Activated CD4-positive, alpha-beta T cell treated with anti-CD3 and anti-CD28 coated beads, Interleukin-2, amount 10 ng/mL, durations not matched to agents 24 days and 14 days (primary cell): ENCODE results near the gene AKR1C3. TPM values are rescaled to one million over a fixed set of nuclear protein-coding genes. Genes with fewer than 3 reads are reported as not detected.
"Not testable (repeated sequence)": the region's sequence is repeated elsewhere in the genome, so short reads cannot be mapped to it uniquely, and the experiment has no call there.

Experiments used
- DNase-seq: peaks from one replicate; pipeline ENCODE4 v3.0.0; 2022
- H3K27ac Mint-ChIP-seq: one replicate; pipeline ENCODE4 v1.8.0; 2022; ENCODE audit warnings: mild to moderate bottlenecking, mixed read lengths
- H3K27me3 Mint-ChIP-seq: one replicate; pipeline ENCODE4 v1.8.0; 2022; ENCODE audit warnings: mixed read lengths
- H3K36me3 Mint-ChIP-seq: one replicate; pipeline ENCODE4 v1.8.0; 2022; ENCODE audit warnings: low read depth, mild to moderate bottlenecking, mixed read lengths
- H3K4me1 Mint-ChIP-seq: one replicate; pipeline ENCODE4 v1.8.0; 2021; ENCODE audit warnings: mixed read lengths
- H3K4me3 Mint-ChIP-seq: one replicate; pipeline ENCODE4 v1.8.0; 2022; ENCODE audit warnings: mild to moderate bottlenecking, moderate library complexity, mixed read lengths
- H3K9me3 Mint-ChIP-seq: one replicate; pipeline ENCODE4 v1.8.0; 2021; ENCODE audit warnings: mixed read lengths
- intact Hi-C: fragments of 100-400 bp; cut with micrococcal nuclease; formaldehyde crosslinking; loops from one replicate; pipeline ENCODE4 v1.15.1; 2023
- total RNA-seq: library from RNA; stranded (reverse); gene quantifications from 2 replicates; pipeline ENCODE4 v1.2.3, GENCODE V29; 2022

AKR1C3 gene
- total RNA-seq = not detected in 2 replicates

GRCh38 chr10:5094265-5095205, at the start of gene AKR1C3:
Gene AKR1C3 (plus strand): TSS chr10:5094414. CDS start chr10:5094445, 31 bp downstream.
- Mint-ChIP-seq H3K4me3 (peak within 1 kb of the TSS; percentile 56), H3K27ac (no peak within 1 kb of the TSS), H3K36me3 (no peaks in the 10 kb centered on the region), H3K9me3 (no peaks in the 10 kb centered on the region), H3K27me3 (peaks cover 12% of the 10 kb centered on the region), H3K4me1 (peaks cover 5% of the 10 kb centered on the region)
- intact Hi-C loops = loop anchor here (5.0 to 10.0 kb wide), 3 partner anchors 188 to 288 kb away; no protein-coding TSS in a partner anchor
- DNase-seq = peak; percentile 74

GRCh38 chr10:5045095-5045494, 49.1 kb upstream of the AKR1C3 start:
- Mint-ChIP-seq H3K36me3 (no peaks in the 10 kb centered on the region), H3K4me3 (no peak overlapping the region)
- intact Hi-C loops = no loop called here

GRCh38 chr10:5046410-5046809, 47.8 kb upstream of the AKR1C3 start:
- intact Hi-C loops = no loop called here
- Mint-ChIP-seq H3K4me1 (no peaks in the 10 kb centered on the region), H3K4me3 (no peak overlapping the region), H3K36me3 (no peaks in the 10 kb centered on the region), H3K27me3 (no peaks in the 10 kb centered on the region), H3K27ac (no peak overlapping the region), H3K9me3 (no peaks in the 10 kb centered on the region)
- no peak for DNase-seq

More at GRCh38 chr10:5045095-5045494, 49.1 kb upstream of the AKR1C3 start:
- Mint-ChIP-seq H3K27ac (no peak overlapping the region), H3K27me3 (no peaks in the 10 kb centered on the region), H3K4me1 (peaks cover 2% of the 10 kb centered on the region), H3K9me3 (no peaks in the 10 kb centered on the region)
- no peak for DNase-seq

- H3K27me3 Mint-ChIP-seq, H3K4me3 Mint-ChIP-seq, DNase-seq, H3K27ac Mint-ChIP-seq, intact Hi-C loops, H3K9me3 Mint-ChIP-seq, H3K4me1 Mint-ChIP-seq, H3K36me3 Mint-ChIP-seq: not testable (repeated sequence)
Observed at GRCh38 chr10:5047055-5047454, 47.2 kb upstream of the AKR1C3 start.

- H3K27me3 Mint-ChIP-seq = no peaks in the 10 kb centered on the region
- DNase-seq = no peak
- H3K36me3 Mint-ChIP-seq = no peaks in the 10 kb centered on the region
- H3K9me3 Mint-ChIP-seq = no peaks in the 10 kb centered on the region
- no peak overlapping the region for H3K27ac Mint-ChIP-seq
- no peaks in the 10 kb centered on the region for H3K4me1 Mint-ChIP-seq
- H3K4me3 Mint-ChIP-seq = no peak overlapping the region
- intact Hi-C loops = no loop called here
Observed at GRCh38 chr10:5047912-5048628, 46.1 kb upstream of the AKR1C3 start.

GRCh38 chr10:5052951-5053500, 41.2 kb upstream of the AKR1C3 start:
- H3K27me3 Mint-ChIP-seq, DNase-seq, H3K9me3 Mint-ChIP-seq, H3K36me3 Mint-ChIP-seq, H3K4me1 Mint-ChIP-seq, H3K4me3 Mint-ChIP-seq, H3K27ac Mint-ChIP-seq, intact Hi-C loops: not testable (repeated sequence)

GRCh38 chr10:5054831-5055230, 39.4 kb upstream of the AKR1C3 start:
- H3K27me3 Mint-ChIP-seq, H3K4me3 Mint-ChIP-seq, DNase-seq, H3K36me3 Mint-ChIP-seq, H3K27ac Mint-ChIP-seq, H3K4me1 Mint-ChIP-seq, H3K9me3 Mint-ChIP-seq, intact Hi-C loops: not testable (repeated sequence)

- DNase-seq, H3K4me3 Mint-ChIP-seq, H3K9me3 Mint-ChIP-seq, H3K27me3 Mint-ChIP-seq, intact Hi-C loops, H3K27ac Mint-ChIP-seq, H3K4me1 Mint-ChIP-seq, H3K36me3 Mint-ChIP-seq: not testable (repeated sequence)
Observed at GRCh38 chr10:5059267-5059666, 34.9 kb upstream of the AKR1C3 start.

- H3K4me1 Mint-ChIP-seq, H3K4me3 Mint-ChIP-seq, DNase-seq, H3K27ac Mint-ChIP-seq, H3K27me3 Mint-ChIP-seq, H3K9me3 Mint-ChIP-seq, H3K36me3 Mint-ChIP-seq, intact Hi-C loops: not testable (repeated sequence)
Observed at GRCh38 chr10:5060791-5061190, 33.4 kb upstream of the AKR1C3 start.

- no peak overlapping the region for H3K27ac Mint-ChIP-seq
- H3K9me3 Mint-ChIP-seq = peaks cover 6% of the 10 kb centered on the region
- intact Hi-C loops = no loop called here
- no peaks in the 10 kb centered on the region for H3K4me1 Mint-ChIP-seq
- no peaks in the 10 kb centered on the region for H3K36me3 Mint-ChIP-seq
- no peak for DNase-seq
- H3K27me3 Mint-ChIP-seq = no peaks in the 10 kb centered on the region
- H3K4me3 Mint-ChIP-seq = no peak overlapping the region
Observed at GRCh38 chr10:5064656-5065055, 29.6 kb upstream of the AKR1C3 start.

GRCh38 chr10:5068274-5068984, 25.8 kb upstream of the AKR1C3 start:
- Mint-ChIP-seq H3K27me3 (peaks cover 2% of the 10 kb centered on the region), H3K36me3 (no peaks in the 10 kb centered on the region), H3K4me1 (no peaks in the 10 kb centered on the region), H3K4me3 (no peak overlapping the region), H3K27ac (no peak overlapping the region), H3K9me3 (peaks cover 8% of the 10 kb centered on the region)
- intact Hi-C loops = no loop called here
- DNase-seq = no peak

- Mint-ChIP-seq H3K9me3 (peaks cover 8% of the 10 kb centered on the region), H3K27me3 (peaks cover 2% of the 10 kb centered on the region), H3K4me3 (no peak overlapping the region), H3K4me1 (no peaks in the 10 kb centered on the region), H3K36me3 (no peaks in the 10 kb centered on the region), H3K27ac (no peak overlapping the region)
- intact Hi-C loops = no loop called here
- no peak for DNase-seq
Observed at GRCh38 chr10:5070648-5071410, 23.4 kb upstream of the AKR1C3 start.
